HG03571 (cell line): ENCODE results near the gene EXOC4.
"Not testable (repeated sequence)": the region's sequence is repeated elsewhere in the genome, so short reads cannot be mapped to it uniquely, and the experiment has no call there.

ENCODE experiments used
- ATAC-seq: cut with Tn5 transposase; IDR thresholded peaks from one replicate; pipeline ENCODE4 v1.9.1; 2021; ENCODE audit not compliant: unreplicated experiment

Gene EXOC4

GRCh38 chr7:133958822-133959221 is 705.9 kb downstream of the EXOC4 start:
- no peak for ATAC-seq

GRCh38 chr7:133959505-133959904 is 706.6 kb downstream of the EXOC4 start:
- no peak for ATAC-seq

DNA sequence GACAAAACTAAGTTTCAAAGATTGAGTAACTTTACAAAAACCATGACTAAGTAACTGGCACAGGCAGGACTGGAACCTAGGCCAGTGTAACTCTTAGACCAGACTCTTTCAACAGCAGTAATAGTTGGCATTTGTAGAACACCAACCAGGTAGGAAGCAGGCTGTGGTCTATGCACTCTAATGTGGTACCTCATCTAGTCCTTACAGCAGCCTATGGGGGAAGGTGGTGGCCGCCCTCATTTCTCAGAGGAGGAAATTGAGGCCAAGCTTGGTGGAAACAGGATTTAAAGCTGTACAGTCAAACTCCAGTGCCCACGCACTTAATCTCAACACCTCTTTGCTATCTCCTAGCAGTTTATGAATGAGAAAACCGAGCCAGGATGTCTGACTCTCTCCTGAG is 708.8 kb downstream of the EXOC4 start:
- ATAC-seq = no peak

DNA sequence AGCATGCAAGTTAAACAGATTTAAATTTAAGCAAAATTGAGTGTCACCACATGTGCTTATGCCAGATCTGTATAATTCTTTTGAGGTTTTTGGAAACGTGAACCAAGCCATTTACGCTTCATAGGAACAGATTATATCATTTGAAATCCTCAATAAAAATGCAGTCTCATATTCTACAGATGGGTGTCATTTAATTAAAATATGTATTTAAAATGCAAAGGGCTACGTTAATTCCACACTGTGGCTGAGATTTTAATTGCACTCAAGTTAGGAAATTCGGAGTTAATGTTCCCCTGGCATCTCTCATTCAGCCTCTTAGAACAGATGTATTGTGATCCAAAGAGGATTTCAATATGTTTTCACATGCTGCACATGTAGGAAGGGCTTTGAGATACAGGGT is 709.8 kb downstream of the EXOC4 start:
- ATAC-seq = no peak

DNA sequence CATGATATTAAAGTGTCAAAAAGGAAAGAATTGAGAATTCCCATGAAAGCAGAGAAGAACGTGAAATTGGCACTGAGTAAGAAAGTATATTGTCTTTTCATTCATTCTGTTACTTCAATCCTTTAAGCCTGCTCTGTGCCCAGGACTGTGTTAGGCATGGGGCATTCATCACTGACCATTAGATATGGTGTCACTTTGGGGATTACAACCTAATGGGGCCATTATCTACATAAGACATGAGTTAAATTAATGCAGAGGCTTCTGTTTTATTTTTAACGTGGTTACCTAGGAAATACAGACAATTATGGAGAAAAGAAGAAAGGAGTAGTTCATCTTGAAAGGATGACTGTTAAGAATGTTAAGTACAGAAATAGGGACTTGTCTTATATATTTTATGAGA is 710.8 kb downstream of the EXOC4 start:
- ATAC-seq = no peak

DNA sequence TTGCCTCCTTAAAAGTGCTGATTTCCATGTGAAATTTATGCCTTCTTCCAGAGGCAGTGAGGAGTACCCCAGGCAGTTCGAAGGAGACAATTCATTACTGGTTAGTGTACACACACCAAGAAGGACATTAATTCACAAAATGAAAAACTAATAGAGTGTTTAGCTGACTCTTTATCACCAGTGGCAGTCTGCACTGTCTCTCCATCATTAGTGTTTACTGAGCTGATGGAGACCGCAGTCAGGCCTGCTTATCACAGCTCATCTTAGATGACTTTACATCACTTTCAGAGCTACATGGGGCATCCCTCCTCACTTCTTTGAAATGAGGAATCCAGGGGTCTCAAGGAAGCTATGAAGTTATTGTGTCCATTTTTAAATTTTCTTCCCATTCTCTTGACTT is 718.7 kb downstream of the EXOC4 start:
- ATAC-seq = no peak

- no peak for ATAC-seq
These were observed 720.8 kb downstream of the EXOC4 start for GRCh38 chr7:133973710-133974109.

DNA sequence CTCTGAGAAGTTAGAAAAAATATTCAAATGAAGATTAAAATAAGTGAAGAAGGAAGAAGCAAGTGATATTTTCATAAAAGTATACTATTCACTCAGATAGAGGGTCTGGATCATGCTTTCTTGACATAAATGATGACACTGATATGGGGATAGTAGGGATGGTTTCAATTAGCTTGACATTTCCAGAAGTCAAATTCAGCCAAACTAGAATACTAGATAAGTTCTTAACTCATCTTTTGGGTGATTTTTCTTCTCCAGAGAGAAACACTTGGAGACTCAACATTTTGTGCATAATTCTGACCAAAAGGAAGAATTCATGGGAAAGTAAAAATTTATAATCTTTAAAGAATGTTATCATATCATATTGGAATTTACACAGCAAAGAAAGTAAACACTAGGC is 722.3 kb downstream of the EXOC4 start:
- ATAC-seq = no peak

DNA sequence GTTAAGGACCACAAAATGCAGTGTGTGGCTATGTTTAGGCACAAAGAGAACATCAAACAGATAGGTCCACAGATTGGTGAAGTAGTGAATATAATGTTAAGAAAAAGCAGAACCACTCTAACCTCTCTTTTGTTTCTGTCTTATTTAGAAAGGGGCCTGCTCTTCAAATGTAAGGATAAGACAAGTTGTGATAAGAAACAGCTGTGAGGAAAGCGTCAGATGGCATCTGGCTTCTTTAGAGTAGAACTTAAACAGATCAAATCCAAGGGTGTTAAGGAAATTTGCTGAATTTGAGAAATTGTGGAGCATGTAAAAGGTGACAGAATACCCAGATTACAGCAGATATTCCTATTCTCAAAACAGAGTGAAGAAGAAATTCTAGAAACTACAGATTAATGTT is 723.3 kb downstream of the EXOC4 start:
- no peak for ATAC-seq

GRCh38 chr7:133977409-133978274 is 724.8 kb downstream of the EXOC4 start:
- no peak for ATAC-seq

GRCh38 chr7:133978502-133979295 is 725.8 kb downstream of the EXOC4 start:
- no peak for ATAC-seq

GRCh38 chr7:133980804-133981203 is 727.9 kb downstream of the EXOC4 start:
- no peak for ATAC-seq

DNA sequence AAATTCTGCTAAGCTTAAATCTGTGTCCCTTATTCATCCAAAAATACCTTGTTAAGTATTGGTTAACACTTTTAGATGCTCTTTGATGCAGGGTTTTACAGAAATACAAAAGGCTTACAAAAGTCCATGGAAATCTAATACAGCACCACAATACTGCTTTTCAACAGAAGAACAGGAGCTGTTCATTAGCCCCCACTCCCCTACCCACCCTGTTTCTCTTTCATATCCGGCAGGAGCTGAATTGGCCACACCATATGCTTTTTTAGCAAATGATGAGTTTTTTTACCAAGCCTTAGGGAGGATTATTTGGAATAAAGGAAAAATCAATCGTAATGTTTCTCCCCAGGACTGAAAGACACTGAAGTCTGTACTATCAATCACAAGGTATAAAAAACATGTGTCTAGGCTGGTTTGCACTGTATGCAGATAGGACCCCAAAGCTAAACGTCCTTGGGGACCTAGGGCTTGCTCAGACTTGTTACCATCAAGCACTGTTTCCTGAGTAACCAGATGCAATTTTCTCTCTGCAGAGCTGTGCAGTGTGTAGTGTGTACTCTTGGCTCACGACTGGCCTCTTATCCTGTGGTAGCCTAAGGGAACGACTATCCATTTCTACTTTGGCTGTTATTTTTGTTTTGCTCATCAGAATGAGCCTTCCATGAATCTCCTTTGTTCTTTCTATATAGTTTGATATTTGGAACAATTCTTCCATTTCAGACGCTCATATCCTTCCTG is 731.0 kb downstream of the EXOC4 start:
- no peak for ATAC-seq

DNA sequence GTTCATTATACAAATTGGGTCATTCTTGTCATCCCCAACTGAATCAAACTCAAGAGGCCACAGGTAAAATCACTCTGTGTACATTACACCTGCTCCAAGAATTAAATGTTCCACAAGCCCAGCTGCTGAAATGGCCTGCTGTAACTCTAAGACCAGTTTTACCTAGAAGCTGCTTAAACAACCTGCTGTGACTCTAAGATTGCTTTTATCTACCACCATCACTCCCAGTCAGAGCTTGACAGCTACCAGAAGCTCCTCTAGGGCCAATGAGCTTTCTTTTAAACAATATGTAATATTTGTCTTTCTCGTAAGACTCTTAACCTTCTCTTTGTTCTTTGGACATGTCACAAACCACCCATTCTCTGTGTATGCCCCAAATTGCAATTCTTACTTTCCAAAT is 732.4 kb downstream of the EXOC4 start:
- ATAC-seq = no peak

DNA sequence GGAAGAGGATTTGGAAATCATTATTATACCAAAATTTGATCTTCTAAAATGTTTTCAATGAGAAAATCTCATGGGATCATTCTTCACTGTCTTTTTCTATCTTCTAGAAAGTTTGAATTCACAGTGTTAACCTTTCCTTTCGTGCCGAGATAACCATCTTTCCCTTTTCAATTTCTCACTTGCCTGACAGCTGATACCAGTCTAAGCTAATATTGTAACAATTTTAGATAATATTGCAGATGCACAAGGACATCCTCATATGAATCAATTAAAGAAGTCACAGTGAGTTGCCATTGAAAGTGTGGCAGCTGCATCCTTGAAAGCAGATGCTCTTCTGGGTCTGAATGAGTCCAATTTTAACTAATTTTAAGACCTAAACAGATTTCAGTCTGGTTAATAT is 734.7 kb downstream of the EXOC4 start:
- no peak for ATAC-seq

GRCh38 chr7:133993547-133993946 is 740.7 kb downstream of the EXOC4 start:
- no peak for ATAC-seq

DNA sequence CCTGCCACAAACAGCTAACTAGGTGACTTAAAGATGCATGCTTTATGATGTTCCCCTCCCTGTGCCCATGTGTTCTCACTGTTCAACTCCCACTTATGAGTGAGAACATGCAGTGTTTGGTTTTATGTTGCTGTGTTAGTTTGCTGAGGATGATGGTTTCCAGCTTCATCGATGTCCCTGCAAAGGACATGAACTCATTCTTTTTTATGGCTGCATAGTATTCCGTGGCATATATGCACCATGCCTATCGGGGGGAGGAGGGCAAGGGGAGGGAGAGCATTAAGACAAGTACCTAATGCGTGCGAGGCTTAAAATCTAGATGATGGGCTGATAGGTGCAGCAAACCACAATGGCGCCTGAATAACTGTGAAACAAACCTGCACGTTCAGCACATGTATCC is 741.2 kb downstream of the EXOC4 start:
- ATAC-seq = not testable (repeated sequence)

DNA sequence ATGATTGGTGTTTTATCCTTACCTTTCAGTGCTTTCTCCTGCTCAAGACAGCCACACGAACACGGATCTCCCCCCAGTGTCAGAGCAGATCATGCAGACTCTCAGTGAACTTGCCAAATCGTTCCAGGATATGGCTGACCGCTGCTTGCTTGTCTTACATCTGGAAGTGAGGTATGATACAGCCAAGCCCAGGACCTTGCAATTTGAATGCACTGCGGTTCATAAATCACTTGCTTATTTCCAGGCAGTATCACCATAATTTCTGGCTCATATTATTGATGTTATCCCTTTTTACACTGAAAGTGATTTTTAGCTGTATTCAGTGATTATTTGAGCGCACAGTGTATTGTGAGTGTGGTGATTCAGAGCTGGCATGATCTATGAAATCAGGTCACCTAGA is 744.6 kb downstream of the EXOC4 start:
- no peak for ATAC-seq

GRCh38 chr7:133999178-133999577 is 746.3 kb downstream of the EXOC4 start:
- no peak for ATAC-seq

GRCh38 chr7:134004829-134005505 is 752.1 kb downstream of the EXOC4 start:
- ATAC-seq = no peak
